SK-N-SH treated with all-trans-retinoic acid at 6 μM for 48 hours (cell line): ENCODE measurements around the gene PTBP3.

ENCODE experiments used
- BACH2 ChIP-seq: fragments of 250-450 bp; sonication (Bioruptor Pico); IDR thresholded peaks from 2 replicates; pipeline ENCODE4 v1.9.0; 2021; ENCODE audit warnings: mild to moderate bottlenecking, borderline replicate concordance
- CSRNP3 ChIP-seq: fragments of 250-450 bp; sonication (Bioruptor Pico); IDR thresholded peaks from 2 replicates; pipeline ENCODE4 v1.5.1; 2021; ENCODE audit warnings: mild to moderate bottlenecking, moderate library complexity
- GLIS3 ChIP-seq: fragments of 250-450 bp; sonication (Bioruptor Pico); IDR thresholded peaks from 2 replicates; pipeline ENCODE4 v1.5.0; 2020; ENCODE audit warnings: mild to moderate bottlenecking, moderate library complexity
- ISL1 ChIP-seq: fragments of 250-450 bp; sonication (Bioruptor Pico); IDR thresholded peaks from 2 replicates; pipeline ENCODE4 v2.1.2; 2022; ENCODE audit warnings: mild to moderate bottlenecking, moderate library complexity
- OSR1 ChIP-seq: fragments of 250-450 bp; sonication (Bioruptor Pico); IDR thresholded peaks from 2 replicates; pipeline ENCODE4 v1.8.0; 2022; ENCODE audit warnings: moderate library complexity, mild to moderate bottlenecking, inconsistent platforms
- PPARA ChIP-seq: fragments of 250-450 bp; sonication (Bioruptor Pico); IDR thresholded peaks from 2 replicates; pipeline ENCODE4 v1.5.0; 2020; ENCODE audit warnings: mild to moderate bottlenecking, borderline replicate concordance
- RARB ChIP-seq: fragments of 250-450 bp; sonication (Bioruptor Pico); IDR thresholded peaks from 2 replicates; pipeline ENCODE4 v1.8.0; 2021; ENCODE audit warnings: mild to moderate bottlenecking, moderate library complexity
- ZNF70 ChIP-seq: fragments of 450-650 bp; formaldehyde crosslinking; IDR thresholded peaks from 2 replicates; pipeline ENCODE4 v1.5.0; 2020; ENCODE audit warnings: mild to moderate bottlenecking, moderate library complexity
- TF ChIP-seq, protein P1 (sequence below): fragments of 250-450 bp; sonication (Bioruptor Pico); IDR thresholded peaks from 2 replicates; pipeline ENCODE4 v1.8.0; 2020; ENCODE audit warnings: mild to moderate bottlenecking, moderate library complexity, borderline replicate concordance
- TF ChIP-seq, protein P2 (sequence below): fragments of 250-450 bp; sonication (Bioruptor Pico); IDR thresholded peaks from 2 replicates; pipeline ENCODE4 v1.8.0; 2021; ENCODE audit warnings: low read depth, mild to moderate bottlenecking, moderate library complexity, borderline replicate concordance

DNA sequence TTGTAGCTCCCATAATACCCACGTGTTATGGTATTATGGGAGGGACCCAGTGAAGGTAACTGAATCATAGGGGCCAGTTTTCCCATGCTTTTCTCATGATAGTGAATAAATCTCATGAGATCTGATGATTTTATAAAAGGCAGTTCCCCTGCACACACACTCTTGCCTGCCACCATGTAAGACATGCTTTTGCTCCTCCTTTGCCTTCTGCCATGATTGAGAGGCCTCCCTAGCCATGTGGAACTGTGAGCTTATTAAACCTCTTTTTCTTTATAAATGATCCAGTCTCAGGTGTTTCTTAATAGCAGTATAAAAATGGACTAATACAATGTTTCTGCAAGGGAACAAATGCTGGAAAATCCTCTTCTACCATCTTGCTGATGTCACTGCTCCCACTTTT, 36.4 kb upstream of the PTBP3 start:
- TF ChIP-seq, protein P1, sequence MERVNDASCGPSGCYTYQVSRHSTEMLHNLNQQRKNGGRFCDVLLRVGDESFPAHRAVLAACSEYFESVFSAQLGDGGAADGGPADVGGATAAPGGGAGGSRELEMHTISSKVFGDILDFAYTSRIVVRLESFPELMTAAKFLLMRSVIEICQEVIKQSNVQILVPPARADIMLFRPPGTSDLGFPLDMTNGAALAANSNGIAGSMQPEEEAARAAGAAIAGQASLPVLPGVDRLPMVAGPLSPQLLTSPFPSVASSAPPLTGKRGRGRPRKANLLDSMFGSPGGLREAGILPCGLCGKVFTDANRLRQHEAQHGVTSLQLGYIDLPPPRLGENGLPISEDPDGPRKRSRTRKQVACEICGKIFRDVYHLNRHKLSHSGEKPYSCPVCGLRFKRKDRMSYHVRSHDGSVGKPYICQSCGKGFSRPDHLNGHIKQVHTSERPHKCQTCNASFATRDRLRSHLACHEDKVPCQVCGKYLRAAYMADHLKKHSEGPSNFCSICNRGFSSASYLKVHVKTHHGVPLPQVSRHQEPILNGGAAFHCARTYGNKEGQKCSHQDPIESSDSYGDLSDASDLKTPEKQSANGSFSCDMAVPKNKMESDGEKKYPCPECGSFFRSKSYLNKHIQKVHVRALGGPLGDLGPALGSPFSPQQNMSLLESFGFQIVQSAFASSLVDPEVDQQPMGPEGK (CRISPR knock-in tag): no peak
- TF ChIP-seq GLIS3 (CRISPR knock-in tag) (no peak), BACH2 (no peak), ZNF70 (CRISPR knock-in tag) (no peak), RARB (CRISPR knock-in tag) (no peak), CSRNP3 (CRISPR knock-in tag) (no peak), ISL1 (no peak), PPARA (no peak), OSR1 (CRISPR knock-in tag) (no peak)
- TF ChIP-seq, protein P2, sequence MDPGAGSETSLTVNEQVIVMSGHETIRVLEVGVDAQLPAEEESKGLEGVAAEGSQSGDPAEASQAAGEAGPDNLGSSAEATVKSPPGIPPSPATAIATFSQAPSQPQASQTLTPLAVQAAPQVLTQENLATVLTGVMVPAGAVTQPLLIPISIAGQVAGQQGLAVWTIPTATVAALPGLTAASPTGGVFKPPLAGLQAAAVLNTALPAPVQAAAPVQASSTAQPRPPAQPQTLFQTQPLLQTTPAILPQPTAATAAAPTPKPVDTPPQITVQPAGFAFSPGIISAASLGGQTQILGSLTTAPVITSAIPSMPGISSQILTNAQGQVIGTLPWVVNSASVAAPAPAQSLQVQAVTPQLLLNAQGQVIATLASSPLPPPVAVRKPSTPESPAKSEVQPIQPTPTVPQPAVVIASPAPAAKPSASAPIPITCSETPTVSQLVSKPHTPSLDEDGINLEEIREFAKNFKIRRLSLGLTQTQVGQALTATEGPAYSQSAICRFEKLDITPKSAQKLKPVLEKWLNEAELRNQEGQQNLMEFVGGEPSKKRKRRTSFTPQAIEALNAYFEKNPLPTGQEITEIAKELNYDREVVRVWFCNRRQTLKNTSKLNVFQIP (CRISPR knock-in tag): no peak
